Astrocyte (in vitro differentiated cells and primary cell): Measurements from ENCODE around the gene RB1. TPM values are rescaled to one million over a fixed set of nuclear protein-coding genes. Genes with fewer than 3 reads are reported as not detected.

Source experiments
- DNase-seq: peaks from one replicate; pipeline ENCODE4 v3.0.0-alpha.2; 2010; ENCODE audit warnings: low read depth
- FAIRE-seq: peaks from 2 replicates; lab custom pipeline; 2011; peaks lifted over from hg19 to GRCh38; lab: Jason Lieb, UNC
- H2AFZ ChIP-seq: 2 replicates; pipeline ENCODE4 v1.6.0; 2012; ENCODE audit warnings: low read depth, low read length, inconsistent platforms
- H3K27ac ChIP-seq: 2 replicates; pipeline ENCODE4 v1.5.1; 2011; ENCODE audit warnings: low read depth, low read length, inconsistent platforms
- H3K27me3 ChIP-seq: 2 replicates; pipeline ENCODE4 v1.6.0; 2011; ENCODE audit warnings: low read length, inconsistent platforms; ENCODE audit not compliant: insufficient read depth
- H3K36me3 ChIP-seq: 2 replicates; pipeline ENCODE4 v1.5.1; 2011; ENCODE audit warnings: low read length, inconsistent platforms; ENCODE audit not compliant: insufficient read depth
- H3K4me1 ChIP-seq: 2 replicates; pipeline ENCODE4 v1.5.1; 2011; ENCODE audit warnings: low read length, inconsistent platforms; ENCODE audit not compliant: insufficient read depth
- H3K4me2 ChIP-seq: 2 replicates; pipeline ENCODE4 v1.6.0; 2012; ENCODE audit warnings: low read length, inconsistent platforms
- H3K4me3 ChIP-seq: 2 replicates; pipeline ENCODE4 v1.5.1; 2011; ENCODE audit warnings: low read depth, mild to moderate bottlenecking, low read length, inconsistent platforms; ENCODE audit not compliant: insufficient read depth
- H3K79me2 ChIP-seq: 2 replicates; pipeline ENCODE4 v1.6.0; 2012; ENCODE audit warnings: mild to moderate bottlenecking, low read length, inconsistent platforms; ENCODE audit not compliant: insufficient read depth
- H3K9ac ChIP-seq: 2 replicates; pipeline ENCODE4 v1.6.0; 2012; ENCODE audit warnings: mild to moderate bottlenecking, low read length, inconsistent platforms
- H3K9me3 ChIP-seq: 2 replicates; pipeline ENCODE4 v1.5.1; 2012; ENCODE audit warnings: low read depth, mild to moderate bottlenecking, low read length, inconsistent platforms; ENCODE audit not compliant: insufficient read depth
- H4K20me1 ChIP-seq: 2 replicates; pipeline ENCODE4 v1.6.0; 2012; ENCODE audit warnings: low read length, inconsistent platforms; ENCODE audit not compliant: insufficient read depth
- H3K27ac Mint-ChIP-seq: one replicate; pipeline ENCODE4 v1.8.0; 2021; ENCODE audit warnings: mild to moderate bottlenecking, mixed read lengths; ENCODE audit not compliant: unreplicated experiment
- H3K27me3 Mint-ChIP-seq: one replicate; pipeline ENCODE4 v1.8.0; 2021; ENCODE audit warnings: low read depth, mixed read lengths; ENCODE audit not compliant: unreplicated experiment
- H3K36me3 Mint-ChIP-seq: one replicate; pipeline ENCODE4 v1.8.0; 2021; ENCODE audit warnings: low read depth, mixed read lengths; ENCODE audit not compliant: unreplicated experiment
- H3K4me1 Mint-ChIP-seq: one replicate; pipeline ENCODE4 v1.8.0; 2021; ENCODE audit warnings: low read depth, mixed read lengths; ENCODE audit not compliant: unreplicated experiment
- H3K4me3 Mint-ChIP-seq: one replicate; pipeline ENCODE4 v1.8.0; 2021; ENCODE audit warnings: mild to moderate bottlenecking, moderate library complexity, mixed read lengths; ENCODE audit not compliant: unreplicated experiment
- H3K9me3 Mint-ChIP-seq: one replicate; pipeline ENCODE4 v1.8.0; 2021; ENCODE audit warnings: mild to moderate bottlenecking, mixed read lengths; ENCODE audit not compliant: unreplicated experiment
- EZH2 ChIP-seq: IDR thresholded peaks from 2 replicates; pipeline ENCODE4 v1.6.1; 2012; ENCODE audit warnings: mild to moderate bottlenecking, low read length, inconsistent platforms; ENCODE audit not compliant: insufficient read depth
- total RNA-seq: library from RNA; stranded (reverse); gene quantifications from 2 replicates; pipeline ENCODE4 v1.2.1, GENCODE V29; 2021
- TF ChIP-seq, protein P1 (sequence below): IDR thresholded peaks from 2 replicates; pipeline ENCODE4 v1.5.1; 2011; ENCODE audit warnings: low read depth, mild to moderate bottlenecking, inconsistent platforms, low read length, moderate library complexity; ENCODE audit not compliant: insufficient read depth

Gene RB1
- total RNA-seq, 1 donor from 2014 or later = 32.7 TPM

GRCh38 chr13:48505012-48505411 lies 201.5 kb downstream of the RB1 start:
- Mint-ChIP-seq H3K27ac (no peak overlapping the region), H3K4me3 (no peak overlapping the region), H3K4me1 (peaks cover 34% of the 10 kb centered on the region), H3K36me3 (peaks cover 7% of the 10 kb centered on the region), H3K27me3 (no peaks in the 10 kb centered on the region), H3K9me3 (peaks cover 2% of the 10 kb centered on the region)
- Histone ChIP-seq H3K4me1 (peaks cover 3% of the 10 kb centered on the region), H3K36me3 (no peaks in the 10 kb centered on the region), H3K4me3 (no peak overlapping the region), H3K9ac (no peak overlapping the region), H2AFZ (no peak overlapping the region), H4K20me1 (no peaks in the 10 kb centered on the region), H3K27ac (no peak overlapping the region), H3K79me2 (no peaks in the 10 kb centered on the region), H3K27me3 (no peaks in the 10 kb centered on the region), H3K9me3 (no peaks in the 10 kb centered on the region), H3K4me2 (no peak overlapping the region)
- DNase-seq = no peak
- no peak for FAIRE-seq
- TF ChIP-seq, protein P1, sequence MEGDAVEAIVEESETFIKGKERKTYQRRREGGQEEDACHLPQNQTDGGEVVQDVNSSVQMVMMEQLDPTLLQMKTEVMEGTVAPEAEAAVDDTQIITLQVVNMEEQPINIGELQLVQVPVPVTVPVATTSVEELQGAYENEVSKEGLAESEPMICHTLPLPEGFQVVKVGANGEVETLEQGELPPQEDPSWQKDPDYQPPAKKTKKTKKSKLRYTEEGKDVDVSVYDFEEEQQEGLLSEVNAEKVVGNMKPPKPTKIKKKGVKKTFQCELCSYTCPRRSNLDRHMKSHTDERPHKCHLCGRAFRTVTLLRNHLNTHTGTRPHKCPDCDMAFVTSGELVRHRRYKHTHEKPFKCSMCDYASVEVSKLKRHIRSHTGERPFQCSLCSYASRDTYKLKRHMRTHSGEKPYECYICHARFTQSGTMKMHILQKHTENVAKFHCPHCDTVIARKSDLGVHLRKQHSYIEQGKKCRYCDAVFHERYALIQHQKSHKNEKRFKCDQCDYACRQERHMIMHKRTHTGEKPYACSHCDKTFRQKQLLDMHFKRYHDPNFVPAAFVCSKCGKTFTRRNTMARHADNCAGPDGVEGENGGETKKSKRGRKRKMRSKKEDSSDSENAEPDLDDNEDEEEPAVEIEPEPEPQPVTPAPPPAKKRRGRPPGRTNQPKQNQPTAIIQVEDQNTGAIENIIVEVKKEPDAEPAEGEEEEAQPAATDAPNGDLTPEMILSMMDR = no peak
- no peak for TF ChIP-seq EZH2

- no peak overlapping the region for H3K27ac ChIP-seq
- H3K4me3 ChIP-seq = no peak overlapping the region
- no peaks in the 10 kb centered on the region for H4K20me1 ChIP-seq
- H2AFZ ChIP-seq = no peak overlapping the region
- no peak overlapping the region for H3K4me3 Mint-ChIP-seq
- no peak overlapping the region for H3K4me2 ChIP-seq
- no peaks in the 10 kb centered on the region for H3K36me3 ChIP-seq
- no peaks in the 10 kb centered on the region for H3K27me3 ChIP-seq
- H3K79me2 ChIP-seq = no peaks in the 10 kb centered on the region
- H3K9me3 Mint-ChIP-seq = peaks cover 2% of the 10 kb centered on the region
- no peak for FAIRE-seq
- peaks cover 31% of the 10 kb centered on the region for H3K4me1 Mint-ChIP-seq
- no peak overlapping the region for H3K9ac ChIP-seq
- no peaks in the 10 kb centered on the region for H3K27me3 Mint-ChIP-seq
- peak overlapping the region; percentile 53 for H3K27ac Mint-ChIP-seq
- no peak for DNase-seq
- H3K9me3 ChIP-seq = no peaks in the 10 kb centered on the region
- peaks cover 1% of the 10 kb centered on the region for H3K4me1 ChIP-seq
- peaks cover 7% of the 10 kb centered on the region for H3K36me3 Mint-ChIP-seq
- TF ChIP-seq EZH2 = no peak
- TF ChIP-seq, protein P1 = no peak
Observed at GRCh38 chr13:48505597-48506091, 202.1 kb downstream of the RB1 start.

DNA sequence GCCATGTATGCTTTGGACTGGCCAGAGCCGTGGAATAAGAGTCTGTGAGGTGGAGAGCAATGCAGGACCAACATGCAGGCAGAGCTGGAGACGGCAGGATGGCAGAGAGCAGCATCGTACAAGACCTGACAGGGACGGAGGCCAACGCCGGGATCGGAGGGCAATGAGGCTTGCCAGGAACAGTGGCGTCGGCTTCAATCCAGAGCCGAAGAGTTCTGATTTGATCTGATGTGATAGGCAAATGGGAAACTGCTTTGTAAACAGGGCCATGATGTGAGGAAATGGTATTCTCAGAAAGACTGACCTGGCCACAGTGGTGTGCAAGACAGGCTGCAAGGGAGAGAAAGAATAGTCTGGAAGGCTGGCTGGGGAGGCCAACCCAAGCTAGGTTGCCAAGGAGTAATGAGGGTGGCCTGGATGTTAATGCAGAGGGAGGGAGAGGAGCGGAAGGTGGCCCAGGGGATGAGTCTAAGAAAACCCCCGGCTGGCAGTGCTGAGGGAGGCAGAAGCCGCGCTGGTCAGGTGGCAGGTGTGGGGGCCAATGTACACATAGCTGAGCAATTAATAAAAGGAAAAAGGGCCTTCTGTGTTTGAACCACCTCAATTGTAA lies 202.6 kb downstream of the RB1 start:
- H4K20me1 ChIP-seq = no peaks in the 10 kb centered on the region
- H3K4me2 ChIP-seq = no peak overlapping the region
- peak overlapping the region; percentile 55 for H3K27ac Mint-ChIP-seq
- no peak for FAIRE-seq
- H3K9me3 Mint-ChIP-seq = peaks cover 2% of the 10 kb centered on the region
- no peaks in the 10 kb centered on the region for H3K9me3 ChIP-seq
- H3K9ac ChIP-seq = no peak overlapping the region
- TF ChIP-seq EZH2 = no peak
- TF ChIP-seq, protein P1 = no peak
- H3K36me3 Mint-ChIP-seq = peaks cover 7% of the 10 kb centered on the region
- no peak overlapping the region for H2AFZ ChIP-seq
- no peaks in the 10 kb centered on the region for H3K4me1 ChIP-seq
- H3K36me3 ChIP-seq = no peaks in the 10 kb centered on the region
- H3K27me3 ChIP-seq = no peaks in the 10 kb centered on the region
- H3K4me3 Mint-ChIP-seq = no peak overlapping the region
- no peaks in the 10 kb centered on the region for H3K27me3 Mint-ChIP-seq
- H3K27ac ChIP-seq = no peak overlapping the region
- H3K4me1 Mint-ChIP-seq = peaks cover 26% of the 10 kb centered on the region
- no peaks in the 10 kb centered on the region for H3K79me2 ChIP-seq
- no peak overlapping the region for H3K4me3 ChIP-seq
- DNase-seq = no peak
